GM12878 (cell line): Measurements from ENCODE around the gene PDSS2. TPM values are rescaled to one million over a fixed set of nuclear protein-coding genes. Genes with fewer than 3 reads are reported as not detected.

Experiments used
- ATAC-seq: fragments of 200-7000 bp; cut with Tn5 transposase; 3 replicates; pipeline ENCODE4 v1.9.1; 2020; ENCODE audit warnings: mild to moderate bottlenecking, moderate library complexity
- BruUV-seq: library from RNA; stranded (reverse); fragments of 400-500 nt; replicated peaks from 2 replicates; lab custom pipeline; 2021; lab: Mats Ljungman, UMichigan
- CTCF ChIA-PET: fragments of 300-600 bp; sonication (Branson Sonifier 250); formaldehyde crosslinking; extraction: SDS; loops from one replicate; lab custom pipeline; 2021; ENCODE audit warnings: inconsistent platforms; lab: Yijun Ruan, JAX
- POLR2A ChIA-PET: fragments of 350-600 bp; formaldehyde crosslinking; extraction: SDS; loops from one replicate; lab custom pipeline; 2021; ENCODE audit warnings: inconsistent platforms; lab: Charles Lee
- RAD21 ChIA-PET: fragments of 300-600 bp; sonication (Branson Sonifier 250); formaldehyde crosslinking; loops from one replicate; lab custom pipeline; 2023; ENCODE audit warnings: antibody characterized with exemption; ENCODE audit not compliant: unreplicated experiment; lab: Charles Lee
- SMC1A ChIA-PET: fragments of 300-600 bp; sonication (Branson Sonifier 250); formaldehyde crosslinking; loops from one replicate; lab custom pipeline; 2023; ENCODE audit not compliant: unreplicated experiment, uncharacterized antibody; lab: Charles Lee
- DNase-seq: peaks from one replicate; pipeline ENCODE4 v3.0.0-alpha.2; 2011; ENCODE audit warnings: low read depth, low spot score
- FAIRE-seq: peaks from 3 replicates; lab custom pipeline; 2011; peaks lifted over from hg19 to GRCh38; lab: Jason Lieb, UNC
- H2AFZ ChIP-seq: 2 replicates; pipeline ENCODE4 v1.6.0; 2011; ENCODE audit warnings: low read depth, low read length, control low read depth; ENCODE audit not compliant: control insufficient read depth
- H3K27ac ChIP-seq: 2 replicates; pipeline ENCODE4 v1.5.1; 2011; ENCODE audit warnings: control low read depth; ENCODE audit not compliant: control insufficient read depth, insufficient read depth
- H3K27me3 ChIP-seq, 2 experiments: replicated peaks in 1 of 2; 2 replicates each; pipeline versions ENCODE4 v1.6.0 to v1.6.1; 2011; ENCODE audit warnings: low read length in 1 of 2; ENCODE audit not compliant: control insufficient read depth in 2 of 2, insufficient read depth in 2 of 2
- H3K36me3 ChIP-seq, 2 experiments: 2 replicates each; pipeline ENCODE4 v1.5.1; 2011; ENCODE audit warnings: low read length in 1 of 2; ENCODE audit not compliant: control insufficient read depth in 2 of 2, insufficient read depth in 2 of 2
- H3K4me1 ChIP-seq: 2 replicates; pipeline ENCODE4 v1.6.1; 2011; ENCODE audit warnings: mild to moderate bottlenecking, low read length, moderate library complexity, mixed read lengths; ENCODE audit not compliant: control insufficient read depth, insufficient read depth
- H3K4me2 ChIP-seq: 2 replicates; pipeline ENCODE4 v1.6.0; 2011; ENCODE audit warnings: control low read depth; ENCODE audit not compliant: control insufficient read depth, insufficient read depth
- H3K4me3 ChIP-seq: fragments of 200-600 bp; sonication (generic); 2 replicates; pipeline ENCODE4 v1.5.1; 2016
- H3K79me2 ChIP-seq: 2 replicates; pipeline ENCODE4 v1.6.0; 2011; ENCODE audit warnings: low read length; ENCODE audit not compliant: control insufficient read depth, insufficient read depth
- H3K9ac ChIP-seq: 2 replicates; pipeline ENCODE4 v1.8.0; 2011; ENCODE audit warnings: low read length, control low read depth, mixed read lengths; ENCODE audit not compliant: control insufficient read depth, insufficient read depth
- H3K9me3 ChIP-seq: replicated peaks from 3 replicates; pipeline ENCODE4 v1.5.1; 2011; ENCODE audit warnings: mild to moderate bottlenecking, low read length; ENCODE audit not compliant: control insufficient read depth, insufficient read depth
- H4K20me1 ChIP-seq: 2 replicates; pipeline ENCODE4 v1.6.0; 2011; ENCODE audit not compliant: control insufficient read depth, insufficient read depth
- CEBPB ChIP-seq, 2 experiments: fragments of 150-350 bp in 1 of 2; IDR thresholded peaks; 2 replicates each; pipeline ENCODE4 v1.6.1; 2012 to 2014; ENCODE audit warnings: low read depth in 2 of 2, low read length in 2 of 2, borderline replicate concordance in 1 of 2, inconsistent platforms in 1 of 2
- CREM ChIP-seq: IDR thresholded peaks from 2 replicates; pipeline ENCODE4 v1.6.1; 2014; ENCODE audit warnings: antibody characterized with exemption, low read depth
- DPF2 ChIP-seq: fragments of 450-650 bp; IDR thresholded peaks from 2 replicates; pipeline ENCODE4 v1.6.1; 2017; ENCODE audit warnings: mild to moderate bottlenecking
- HDAC2 ChIP-seq: fragments of 200-600 bp; sonication (generic); IDR thresholded peaks from 2 replicates; pipeline ENCODE4 v1.6.1; 2017
- NRF1 ChIP-seq: conservative IDR thresholded peaks from 2 replicates; pipeline ENCODE4 v1.6.1; 2011; ENCODE audit warnings: mild to moderate bottlenecking, low read depth, low read length, improper control_type of control experiment
- PAX8 ChIP-seq: fragments of 450-650 bp; IDR thresholded peaks from 2 replicates; pipeline ENCODE4 v1.6.1; 2017; ENCODE audit warnings: mild to moderate bottlenecking, moderate library complexity
- RBBP5 ChIP-seq: fragments of 200-600 bp; sonication (generic); conservative IDR thresholded peaks from 2 replicates; pipeline ENCODE4 v1.6.1; 2016
- RUNX3 ChIP-seq: IDR thresholded peaks from 2 replicates; pipeline ENCODE4 v1.6.1; 2012; ENCODE audit warnings: low read length, inconsistent platforms
- SMC3 ChIP-seq: IDR thresholded peaks from 2 replicates; pipeline ENCODE4 v1.6.1; 2011; ENCODE audit warnings: low read length, improper control_type of control experiment, borderline replicate concordance
- TCF7 ChIP-seq: IDR thresholded peaks from 2 replicates; pipeline ENCODE4 v1.6.1; 2014; ENCODE audit warnings: antibody characterized with exemption, borderline replicate concordance
- ZBED1 ChIP-seq: IDR thresholded peaks from 2 replicates; pipeline ENCODE4 v1.6.1; 2016; ENCODE audit warnings: borderline replicate concordance
- ZNF384 ChIP-seq: IDR thresholded peaks from 2 replicates; pipeline ENCODE4 v1.6.1; 2012; ENCODE audit warnings: low read depth, mild to moderate bottlenecking, low read length, improper control_type of control experiment, borderline replicate concordance
- WGBS: methylation state at CpG from one replicate; pipeline ENCODE4 v1.1.6; 2016; ENCODE audit warnings: low lambda C conversion rate; ENCODE audit not compliant: insufficient replicate concordance, insufficient coverage; ENCODE audit errors: missing lambda C conversion rate; 5-methylcytosine and 5-hydroxymethylcytosine counted together
- in situ Hi-C: fragments of 300-500 bp; cut with MboI; formaldehyde crosslinking; loops from 9 replicates; pipeline ENCODE4 v1.14.3; 2018; ENCODE audit warnings: mixed read lengths
- intact Hi-C: fragments of 100-400 bp; cut with micrococcal nuclease; formaldehyde crosslinking; loops from one replicate; pipeline ENCODE4 v1.14.2; 2022; ENCODE audit not compliant: unreplicated experiment
- polyA plus RNA-seq, 11 experiments: library from polyadenylated mRNA; depleted of rRNA in 4 of 11; unstranded in 6 of 11; stranded (reverse) in 5 of 11; fragments of >200 nt; fragmentation: Nextera tagmentation in 4 of 11; fragmentation: Illumina TruSeq in 1 of 11; extraction: Ambion mirVana in 4 of 11; extraction: Trizol in 1 of 11; gene quantifications; 1 replicate in 1 of 11; 2 replicates in 10 of 11; pipeline versions ENCODE4 v1.2.1 to v1.2.3, GENCODE V29; 2011 to 2016; ENCODE audit warnings: inconsistent platforms in 2 of 11, missing spikeins in 2 of 11, low read depth in 1 of 11
- total RNA-seq, 4 experiments: library from RNA; depleted of rRNA in 3 of 4; stranded (reverse); fragments of >200 nt in 3 of 4; fragmentation: Illumina TruSeq in 1 of 4; extraction: Trizol in 1 of 4; gene quantifications; 2 replicates each; pipeline versions ENCODE4 v1.2.1 to v1.2.3, GENCODE V29; 2013 to 2021
- TF ChIP-seq, protein P1 (sequence below): fragments of 450-650 bp; IDR thresholded peaks from 2 replicates; pipeline ENCODE4 v1.6.1; 2016; ENCODE audit warnings: mild to moderate bottlenecking
- TF ChIP-seq, protein P2 (sequence below): IDR thresholded peaks from 2 replicates; pipeline ENCODE4 v1.6.1; 2011; ENCODE audit warnings: borderline replicate concordance, low read depth, mild to moderate bottlenecking, moderate library complexity, mixed read lengths, low read length; ENCODE audit not compliant: insufficient read depth; ENCODE audit errors: extremely low read length
- TF ChIP-seq, protein P3 (sequence below): IDR thresholded peaks from 2 replicates; pipeline ENCODE4 v1.6.1; 2012; ENCODE audit warnings: low read length, inconsistent platforms

The PDSS2 gene
- total and polyA plus RNA-seq, 10 of the 15 experiments (the other 5 are each of a cell fraction or from before 2014, with no cell fraction given), result 7.7 to 15.5 (median 9.6) TPM

DNA sequence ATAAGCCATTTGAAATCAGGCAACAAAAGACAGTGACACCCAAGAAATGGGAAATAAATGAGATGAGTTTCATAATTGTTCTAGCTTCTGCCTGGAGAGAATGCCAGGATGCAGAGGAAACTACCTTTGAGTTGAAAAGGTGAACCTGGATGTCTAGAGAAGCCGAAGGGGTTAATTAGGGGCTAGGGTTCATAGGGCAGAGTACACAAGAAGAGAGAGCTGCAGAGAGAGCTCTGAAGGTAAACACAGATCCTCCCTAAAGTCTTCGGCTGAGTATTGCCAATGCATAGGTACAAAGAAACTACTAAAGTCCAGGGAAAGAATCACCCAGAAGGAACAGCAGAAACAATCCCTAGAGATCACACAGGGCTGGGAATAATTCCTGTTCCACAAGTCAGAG, 224.4 kb downstream of the PDSS2 start:
- H3K4me3 ChIP-seq, result no peak overlapping the region
- BruUV-seq, result no TSS peak
- no peak for FAIRE-seq
- 97% methylated on average over 2 of the region's 2 CpGs for WGBS
- H3K4me2 ChIP-seq, result no peak overlapping the region
- in situ Hi-C loops, result no loop called here
- RAD21 ChIA-PET, result no interaction called here
- no peak overlapping the region for H2AFZ ChIP-seq
- H3K36me3 ChIP-seq, result no peaks in the 10 kb centered on the region
- ATAC-seq, result no peak
- no peak overlapping the region for H3K9ac ChIP-seq
- POLR2A ChIA-PET, result interaction anchor here (0.6 kb wide), 1 partner anchor 384 kb away, joined by 3 read pairs; no protein-coding TSS in a partner anchor
- H3K27ac ChIP-seq, result no peak overlapping the region
- H3K79me2 ChIP-seq, result no peaks in the 10 kb centered on the region
- CTCF ChIA-PET, result no interaction called here
- intact Hi-C loops, result no loop called here
- H3K27me3 ChIP-seq, result no peaks in the 10 kb centered on the region
- TF ChIP-seq TCF7, result no peak
- TF ChIP-seq RBBP5, result no peak
- TF ChIP-seq, protein P1, sequence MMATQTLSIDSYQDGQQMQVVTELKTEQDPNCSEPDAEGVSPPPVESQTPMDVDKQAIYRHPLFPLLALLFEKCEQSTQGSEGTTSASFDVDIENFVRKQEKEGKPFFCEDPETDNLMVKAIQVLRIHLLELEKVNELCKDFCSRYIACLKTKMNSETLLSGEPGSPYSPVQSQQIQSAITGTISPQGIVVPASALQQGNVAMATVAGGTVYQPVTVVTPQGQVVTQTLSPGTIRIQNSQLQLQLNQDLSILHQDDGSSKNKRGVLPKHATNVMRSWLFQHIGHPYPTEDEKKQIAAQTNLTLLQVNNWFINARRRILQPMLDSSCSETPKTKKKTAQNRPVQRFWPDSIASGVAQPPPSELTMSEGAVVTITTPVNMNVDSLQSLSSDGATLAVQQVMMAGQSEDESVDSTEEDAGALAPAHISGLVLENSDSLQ, result no peak
- TF ChIP-seq HDAC2, result no peak
- TF ChIP-seq CEBPB (IDR thresholded peaks at IDR 0.05; ENCODE audit: borderline replicate concordance in 1 of 2, low read depth in 2 of 2, low read length in 2 of 2), result no peak
- TF ChIP-seq, protein P2, sequence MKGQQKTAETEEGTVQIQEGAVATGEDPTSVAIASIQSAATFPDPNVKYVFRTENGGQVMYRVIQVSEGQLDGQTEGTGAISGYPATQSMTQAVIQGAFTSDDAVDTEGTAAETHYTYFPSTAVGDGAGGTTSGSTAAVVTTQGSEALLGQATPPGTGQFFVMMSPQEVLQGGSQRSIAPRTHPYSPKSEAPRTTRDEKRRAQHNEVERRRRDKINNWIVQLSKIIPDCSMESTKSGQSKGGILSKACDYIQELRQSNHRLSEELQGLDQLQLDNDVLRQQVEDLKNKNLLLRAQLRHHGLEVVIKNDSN, result no peak
- TF ChIP-seq ZNF384, result no peak
- no peak for TF ChIP-seq ZBED1
- no peak for TF ChIP-seq NRF1
- TF ChIP-seq RUNX3, result no peak
- TF ChIP-seq DPF2, result no peak
- TF ChIP-seq PAX8, result no peak
- TF ChIP-seq, protein P3, sequence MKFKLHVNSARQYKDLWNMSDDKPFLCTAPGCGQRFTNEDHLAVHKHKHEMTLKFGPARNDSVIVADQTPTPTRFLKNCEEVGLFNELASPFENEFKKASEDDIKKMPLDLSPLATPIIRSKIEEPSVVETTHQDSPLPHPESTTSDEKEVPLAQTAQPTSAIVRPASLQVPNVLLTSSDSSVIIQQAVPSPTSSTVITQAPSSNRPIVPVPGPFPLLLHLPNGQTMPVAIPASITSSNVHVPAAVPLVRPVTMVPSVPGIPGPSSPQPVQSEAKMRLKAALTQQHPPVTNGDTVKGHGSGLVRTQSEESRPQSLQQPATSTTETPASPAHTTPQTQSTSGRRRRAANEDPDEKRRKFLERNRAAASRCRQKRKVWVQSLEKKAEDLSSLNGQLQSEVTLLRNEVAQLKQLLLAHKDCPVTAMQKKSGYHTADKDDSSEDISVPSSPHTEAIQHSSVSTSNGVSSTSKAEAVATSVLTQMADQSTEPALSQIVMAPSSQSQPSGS, result no peak
- TF ChIP-seq CREM, result no peak
- TF ChIP-seq SMC3, result no peak
- H3K4me1 ChIP-seq, result no peaks in the 10 kb centered on the region
- H4K20me1 ChIP-seq, result no peaks in the 10 kb centered on the region
- no peaks in the 10 kb centered on the region; the same call in 2 of the 3 replicates for H3K9me3 ChIP-seq
- SMC1A ChIA-PET, result interaction anchor here (1.5 to 1.6 kb wide), 2 partner anchors 11 to 23 kb away, joined by 3 read pairs; no protein-coding TSS in a partner anchor
- no peak for DNase-seq
